OCI-LY3 (cell line): ENCODE results near the gene MS4A4A.

Experiments
- H2AFZ ChIP-seq: fragments of 200-600, 300-600 bp; shearing (Covaris generic); 2 replicates; pipeline ENCODE4 v1.6.0; 2014; ENCODE audit warnings: antibody characterized with exemption, low read depth, low read length
- H3K27ac ChIP-seq: fragments of 200-600, 300-600 bp; sonication (generic); 2 replicates; pipeline ENCODE4 v1.5.1; 2014; ENCODE audit warnings: mild to moderate bottlenecking, low read length, moderate library complexity, mixed read lengths
- H3K27me3 ChIP-seq: fragments of 200-600, 300-600 bp; sonication (generic); 2 replicates; pipeline ENCODE4 v1.6.1; 2014; ENCODE audit warnings: low read depth, low read length, mixed read lengths
- H3K36me3 ChIP-seq: fragments of 200-600, 300-600 bp; sonication (generic); replicated peaks from 2 replicates; pipeline ENCODE3; 2014; ENCODE audit warnings: low read depth, low read length, mixed read lengths
- H3K4me1 ChIP-seq: fragments of 300-600, 200-600 bp; sonication (generic); 2 replicates; pipeline ENCODE4 v1.6.1; 2014; ENCODE audit warnings: low read length, mixed read lengths
- H3K4me2 ChIP-seq: fragments of 200-600, 300-600 bp; sonication (generic); 2 replicates; pipeline ENCODE4 v1.6.1; 2014; ENCODE audit warnings: low read length, mixed read lengths
- H3K4me3 ChIP-seq: fragments of 300-600, 200-600 bp; sonication (generic); 2 replicates; pipeline ENCODE4 v1.5.1; 2014; ENCODE audit warnings: antibody characterized with exemption, mild to moderate bottlenecking, low read length, moderate library complexity
- H3K79me2 ChIP-seq: fragments of 300-600, 200-600 bp; shearing (Covaris generic); 2 replicates; pipeline ENCODE4 v1.6.1; 2014; ENCODE audit warnings: mild to moderate bottlenecking, low read length, mixed read lengths
- H3K9ac ChIP-seq: fragments of 300-600, 200-600 bp; shearing (Covaris generic); 2 replicates; pipeline ENCODE4 v1.6.0; 2014; ENCODE audit warnings: mild to moderate bottlenecking, low read length, moderate library complexity
- H3K9me3 ChIP-seq: fragments of 200-600, 300-600 bp; shearing (Covaris generic); 2 replicates; pipeline ENCODE4 v1.6.1; 2014; ENCODE audit warnings: low read length, mixed read lengths; ENCODE audit not compliant: insufficient read depth
- H4K20me1 ChIP-seq: fragments of 200-600, 300-600 bp; sonication (generic); 2 replicates; pipeline ENCODE4 v1.6.1; 2016; ENCODE audit warnings: low read length, mixed read lengths; ENCODE audit not compliant: insufficient read depth
- CTCF ChIP-seq: fragments of 200-600, 300-600 bp; sonication (generic); IDR thresholded peaks from 2 replicates; pipeline ENCODE4 v1.5.1; 2014; ENCODE audit warnings: antibody characterized with exemption, low read length, low read depth
- EZH2phosphoT487 ChIP-seq: fragments of 200-600 bp; shearing (Covaris generic); IDR thresholded peaks from 2 replicates; pipeline ENCODE4 v1.6.1; 2018; ENCODE audit warnings: antibody characterized with exemption, mixed run types, low read depth

MS4A4A gene

GRCh38 chr11:60280412-60280811 lies at the start of gene MS4A4A:
Gene MS4A4A (plus strand): TSS chr11:60280666. CDS start chr11:60280676, 10 bp downstream.
- no peaks in the 10 kb centered on the region for H3K79me2 ChIP-seq
- peaks cover 26% of the 10 kb centered on the region for H3K4me1 ChIP-seq
- H3K36me3 ChIP-seq: no peaks in the 10 kb centered on the region
- no peaks in the 10 kb centered on the region for H3K27me3 ChIP-seq
- H3K9ac ChIP-seq: peak within 1 kb of the TSS; percentile 25; the same call in 1 of the 2 replicates
- no peaks in the 10 kb centered on the region for H3K9me3 ChIP-seq
- H3K27ac ChIP-seq: peak within 1 kb of the TSS; percentile 55
- H4K20me1 ChIP-seq: no peaks in the 10 kb centered on the region
- peak within 1 kb of the TSS; percentile 1 for H2AFZ ChIP-seq
- H3K4me2 ChIP-seq: peak within 1 kb of the TSS; percentile 52
- H3K4me3 ChIP-seq: peak within 1 kb of the TSS; percentile 10; the same call in 1 of the 2 replicates
- TF ChIP-seq EZH2phosphoT487 (no peak), CTCF (no peak)

DNA sequence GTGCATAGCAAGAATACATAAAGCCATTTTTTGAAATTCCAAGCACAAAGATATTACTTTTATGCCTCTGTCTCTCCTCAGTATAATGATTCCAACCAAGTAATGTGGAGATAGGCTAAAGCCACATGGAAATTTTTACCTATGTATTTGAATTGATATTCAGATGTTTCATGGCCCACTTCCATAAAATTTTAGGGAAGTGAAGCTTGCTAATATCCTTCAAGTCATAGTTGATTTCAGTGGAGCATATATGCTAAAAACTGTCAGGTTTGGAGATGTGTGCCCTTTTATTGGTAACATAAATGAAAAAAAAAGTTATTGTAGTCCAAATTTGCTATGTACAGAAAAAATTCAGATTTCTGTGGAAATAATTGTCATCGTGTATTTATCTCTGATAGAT lies 49.8 kb upstream of the MS4A4A start:
- no peaks in the 10 kb centered on the region for H3K27me3 ChIP-seq
- no peaks in the 10 kb centered on the region for H3K36me3 ChIP-seq
- no peaks in the 10 kb centered on the region for H3K79me2 ChIP-seq
- H2AFZ ChIP-seq: no peak overlapping the region
- no peak overlapping the region for H3K9ac ChIP-seq
- H3K9me3 ChIP-seq: no peaks in the 10 kb centered on the region; the same call in 1 of the 2 replicates
- H3K4me3 ChIP-seq: no peak overlapping the region
- H3K4me1 ChIP-seq: peaks cover 7% of the 10 kb centered on the region
- no peaks in the 10 kb centered on the region for H4K20me1 ChIP-seq
- H3K27ac ChIP-seq: no peak overlapping the region
- no peak overlapping the region; the same call in 1 of the 2 replicates for H3K4me2 ChIP-seq
- no peak for TF ChIP-seq EZH2phosphoT487
- no peak for TF ChIP-seq CTCF

- Histone ChIP-seq H3K4me1 (peaks cover 12% of the 10 kb centered on the region), H3K27me3 (no peaks in the 10 kb centered on the region), H3K9me3 (no peaks in the 10 kb centered on the region; the same call in 1 of the 2 replicates), H3K4me2 (no peak overlapping the region), H4K20me1 (no peaks in the 10 kb centered on the region), H3K4me3 (no peak overlapping the region), H3K27ac (no peak overlapping the region), H3K9ac (no peak overlapping the region), H3K79me2 (no peaks in the 10 kb centered on the region), H2AFZ (no peak overlapping the region), H3K36me3 (no peaks in the 10 kb centered on the region)
- TF ChIP-seq EZH2phosphoT487: no peak
- no peak for TF ChIP-seq CTCF
Measured at GRCh38 chr11:60235321-60235720, 45.1 kb upstream of the MS4A4A start.

GRCh38 chr11:60240662-60241061 lies 39.8 kb upstream of the MS4A4A start:
- no peaks in the 10 kb centered on the region; the same call in 1 of the 2 replicates for H3K9me3 ChIP-seq
- no peak overlapping the region for H3K4me2 ChIP-seq
- H3K36me3 ChIP-seq: no peaks in the 10 kb centered on the region
- H3K27me3 ChIP-seq: peaks cover 7% of the 10 kb centered on the region; the same call in 1 of the 2 replicates
- no peak overlapping the region for H2AFZ ChIP-seq
- H3K9ac ChIP-seq: no peak overlapping the region
- H3K79me2 ChIP-seq: no peaks in the 10 kb centered on the region
- H3K27ac ChIP-seq: no peak overlapping the region
- no peak overlapping the region for H3K4me3 ChIP-seq
- H4K20me1 ChIP-seq: no peaks in the 10 kb centered on the region
- TF ChIP-seq EZH2phosphoT487 (no peak), CTCF (no peak)
- H3K4me1 ChIP-seq: peaks cover 5% of the 10 kb centered on the region; the same call in 1 of the 2 replicates
